ENCODE results near the gene CEP72. TPM values are rescaled to one million over a fixed set of nuclear protein-coding genes. Genes with fewer than 3 reads are reported as not detected.

CEP72 gene
- total RNA-seq, 4 donors from 2014 or later: 3.3 to 6.6 (median 5.0) TPM

DNA sequence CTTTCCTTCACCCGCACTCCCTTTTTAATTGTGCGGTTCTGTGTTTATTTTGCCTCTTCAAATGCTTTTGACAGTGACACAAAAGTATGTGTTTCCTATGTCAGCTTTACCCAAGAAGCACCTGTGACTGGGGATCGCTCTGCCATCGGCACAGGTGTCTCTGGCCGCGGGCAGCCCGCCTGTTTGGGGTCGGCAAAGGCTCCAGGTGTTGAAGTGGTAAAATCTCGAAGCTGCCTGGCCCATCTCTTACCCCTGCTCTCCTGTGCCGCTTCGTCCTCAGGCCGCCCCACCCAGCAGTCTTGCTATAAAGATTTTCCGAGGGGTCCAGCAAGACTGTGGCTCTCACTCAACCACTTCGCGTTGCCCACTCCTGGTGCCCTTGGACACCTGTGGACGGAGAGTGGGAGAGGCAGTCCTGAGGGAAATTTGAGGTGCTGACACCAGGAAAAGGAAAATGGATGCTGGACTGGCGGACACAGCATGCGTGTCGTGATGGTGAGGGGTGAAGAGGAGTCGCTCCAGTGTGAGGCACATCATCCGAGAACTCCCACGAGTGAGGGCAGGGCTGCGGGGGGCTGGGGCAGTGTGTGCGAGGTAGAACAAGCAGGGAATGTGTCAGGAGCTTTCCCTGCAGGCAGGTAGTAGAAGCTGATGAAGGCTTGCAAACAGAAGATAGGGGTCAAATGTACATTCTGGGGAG, 29.1 kb upstream of the CEP72 start:
- DNase-seq (ENCODE audit: low spot score in 2 of 2): no peak
- Histone ChIP-seq H3K27me3 (peaks cover 0 to 13% of the 10 kb centered on the region in 2 donors), H3K4me3 (no peak overlapping the region), H3K27ac (no peak overlapping the region), H3K4me1 (no peaks in the 10 kb centered on the region), H3K36me3 (no peaks in the 10 kb centered on the region), H3K9me3 (no peaks in the 10 kb centered on the region)
- TF ChIP-seq, protein P1, sequence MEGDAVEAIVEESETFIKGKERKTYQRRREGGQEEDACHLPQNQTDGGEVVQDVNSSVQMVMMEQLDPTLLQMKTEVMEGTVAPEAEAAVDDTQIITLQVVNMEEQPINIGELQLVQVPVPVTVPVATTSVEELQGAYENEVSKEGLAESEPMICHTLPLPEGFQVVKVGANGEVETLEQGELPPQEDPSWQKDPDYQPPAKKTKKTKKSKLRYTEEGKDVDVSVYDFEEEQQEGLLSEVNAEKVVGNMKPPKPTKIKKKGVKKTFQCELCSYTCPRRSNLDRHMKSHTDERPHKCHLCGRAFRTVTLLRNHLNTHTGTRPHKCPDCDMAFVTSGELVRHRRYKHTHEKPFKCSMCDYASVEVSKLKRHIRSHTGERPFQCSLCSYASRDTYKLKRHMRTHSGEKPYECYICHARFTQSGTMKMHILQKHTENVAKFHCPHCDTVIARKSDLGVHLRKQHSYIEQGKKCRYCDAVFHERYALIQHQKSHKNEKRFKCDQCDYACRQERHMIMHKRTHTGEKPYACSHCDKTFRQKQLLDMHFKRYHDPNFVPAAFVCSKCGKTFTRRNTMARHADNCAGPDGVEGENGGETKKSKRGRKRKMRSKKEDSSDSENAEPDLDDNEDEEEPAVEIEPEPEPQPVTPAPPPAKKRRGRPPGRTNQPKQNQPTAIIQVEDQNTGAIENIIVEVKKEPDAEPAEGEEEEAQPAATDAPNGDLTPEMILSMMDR (IDR thresholded peaks at IDR 0.05): no peak
- WGBS, 2 donors: 86 to 93% methylated on average over 24 of the region's 24 CpGs

DNA sequence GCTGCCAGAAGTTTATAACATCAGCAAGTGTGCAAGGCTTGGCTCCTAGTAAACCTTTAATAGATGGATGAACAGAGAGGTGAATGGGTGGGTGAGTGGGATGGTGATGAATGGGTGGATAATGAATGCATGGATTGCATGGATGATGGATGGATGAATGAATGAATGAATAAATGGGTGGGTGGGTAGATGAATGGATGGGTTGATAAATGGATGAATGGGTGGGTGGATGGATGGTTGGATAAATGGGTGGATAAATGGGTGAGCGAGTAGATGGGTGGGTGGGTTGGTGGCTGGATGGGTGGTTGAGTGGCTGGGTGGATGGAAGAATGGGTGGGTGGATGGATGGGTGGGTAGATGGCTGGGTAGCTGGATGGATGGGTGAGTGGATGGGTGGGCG, 28.5 kb upstream of the CEP72 start:
- WGBS, 2 donors: 56 to 82% methylated on average over 2 of the region's 2 CpGs

DNA sequence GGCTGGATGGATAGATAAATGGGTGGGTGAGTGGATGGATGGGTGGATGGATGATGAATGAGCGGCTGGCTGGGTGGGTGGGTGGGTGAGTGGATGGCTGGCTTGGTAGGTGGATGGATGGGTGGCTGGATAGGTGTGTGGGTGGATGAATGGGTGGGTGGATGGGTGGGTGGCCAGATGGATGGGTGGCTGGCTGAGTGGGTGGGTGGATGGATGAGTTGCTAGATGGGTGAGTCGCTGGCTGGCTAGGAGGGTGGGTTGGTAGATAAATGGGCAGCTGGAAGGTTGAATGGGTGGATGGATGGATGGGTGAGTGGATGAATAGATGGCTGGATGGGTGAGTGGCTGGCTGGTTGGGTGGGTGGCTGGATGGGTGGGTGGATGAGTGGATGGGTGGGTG, 27.9 kb upstream of the CEP72 start:
- no peak overlapping the region for H3K27ac ChIP-seq
- WGBS, 2 donors: 82 to 87% methylated on average over 2 of the region's 2 CpGs
- DNase-seq (ENCODE audit: low spot score in 2 of 2): no peak
- no peaks in the 10 kb centered on the region for H3K36me3 ChIP-seq
- H3K4me3 ChIP-seq: no peak overlapping the region
- H3K4me1 ChIP-seq: no peaks in the 10 kb centered on the region
- TF ChIP-seq POLR2A (IDR thresholded peaks at IDR 0.05) (no peak), EP300 (IDR thresholded peaks at IDR 0.05) (no peak)
- TF ChIP-seq, protein P1 (IDR thresholded peaks at IDR 0.05): no peak
- H3K9me3 ChIP-seq: no peaks in the 10 kb centered on the region
- H3K27me3 ChIP-seq: peaks cover 0 to 12% of the 10 kb centered on the region in 2 donors

More for the DNA sequence above, 28.5 kb upstream of the CEP72 start:
- H3K4me1 ChIP-seq: no peaks in the 10 kb centered on the region
- H3K36me3 ChIP-seq: no peaks in the 10 kb centered on the region
- H3K27ac ChIP-seq: no peak overlapping the region
- peaks cover 0 to 13% of the 10 kb centered on the region in 2 donors for H3K27me3 ChIP-seq
- DNase-seq (ENCODE audit: low spot score in 2 of 2): no peak
- no peaks in the 10 kb centered on the region for H3K9me3 ChIP-seq
- TF ChIP-seq EP300 (IDR thresholded peaks at IDR 0.05): no peak
- TF ChIP-seq, protein P1 (IDR thresholded peaks at IDR 0.05): no peak
- TF ChIP-seq POLR2A (IDR thresholded peaks at IDR 0.05): no peak
- no peak overlapping the region for H3K4me3 ChIP-seq

DNA sequence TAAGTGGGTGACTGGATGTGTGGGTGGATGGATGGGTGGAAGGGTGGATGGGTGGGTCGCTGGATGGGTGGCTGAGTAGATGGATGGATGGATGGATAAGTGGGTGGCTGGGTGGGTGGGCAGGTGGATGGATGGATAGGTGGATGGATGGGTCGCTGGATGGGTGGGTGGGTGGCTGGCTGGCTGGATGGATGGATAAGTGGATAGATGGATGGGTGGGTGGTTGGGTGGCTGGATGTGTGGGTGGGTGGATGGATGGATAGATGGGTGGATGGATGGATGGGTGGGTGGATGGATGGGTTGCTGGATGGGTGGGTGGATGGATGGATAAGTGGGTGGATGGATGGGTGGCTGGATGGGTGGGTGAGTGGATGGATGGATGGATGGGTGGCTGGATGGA, 27.3 kb upstream of the CEP72 start:
- TF ChIP-seq, protein P1 (IDR thresholded peaks at IDR 0.05): no peak
- TF ChIP-seq POLR2A (IDR thresholded peaks at IDR 0.05) (no peak), EP300 (IDR thresholded peaks at IDR 0.05) (no peak)
- peaks cover 0 to 6% of the 10 kb centered on the region in 2 donors for H3K27me3 ChIP-seq
- WGBS, 2 donors: 83 to 97% methylated on average over 2 of the region's 2 CpGs
- H3K4me3 ChIP-seq: no peak overlapping the region
- H3K9me3 ChIP-seq: no peaks in the 10 kb centered on the region
- no peaks in the 10 kb centered on the region for H3K4me1 ChIP-seq
- H3K27ac ChIP-seq: no peak overlapping the region
- H3K36me3 ChIP-seq: no peaks in the 10 kb centered on the region
- DNase-seq (ENCODE audit: low spot score in 2 of 2): no peak

DNA sequence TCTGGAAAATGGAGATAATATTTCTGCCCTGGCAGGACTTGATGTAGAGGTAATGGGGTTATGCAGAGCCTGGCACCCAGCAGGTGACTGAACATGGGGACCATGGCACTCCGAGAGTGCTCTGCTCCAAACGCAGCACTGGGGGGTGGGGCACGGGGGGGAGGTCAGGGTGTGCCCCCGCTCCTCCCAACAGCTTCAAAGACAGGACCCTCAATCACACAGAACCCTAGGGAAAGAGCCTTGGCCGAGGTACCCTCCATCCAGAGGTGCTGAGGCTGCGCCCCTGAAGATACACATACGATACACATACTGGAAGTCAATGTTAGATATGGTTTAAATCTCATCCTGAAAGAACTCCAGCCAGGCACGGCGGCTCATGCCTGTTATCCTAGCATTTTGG, 26.6 kb upstream of the CEP72 start:
- no peaks in the 10 kb centered on the region for H3K4me1 ChIP-seq
- no peaks in the 10 kb centered on the region for H3K9me3 ChIP-seq
- no peak overlapping the region for H3K27ac ChIP-seq
- H3K4me3 ChIP-seq: no peak overlapping the region
- H3K36me3 ChIP-seq: no peaks in the 10 kb centered on the region
- peaks cover 0 to 4% of the 10 kb centered on the region in 2 donors for H3K27me3 ChIP-seq
- WGBS, 2 donors: 75 to 90% methylated on average over 5 to 9 of the region's 9 CpGs
- no peak for TF ChIP-seq EP300 (IDR thresholded peaks at IDR 0.05)
- TF ChIP-seq, protein P1 (IDR thresholded peaks at IDR 0.05): no peak
- DNase-seq (ENCODE audit: low spot score in 2 of 2): no peak
